ENCODE results near the gene GAGE13. TPM values are rescaled to one million over a fixed set of nuclear protein-coding genes. Genes with fewer than 3 reads are reported as not detected.

Gene GAGE13
- total RNA-seq, 1 donor from 2014 or later = not detected

Other genes with a start within 250 kb of the GAGE13 start
- gene GPKOW, start 207.8 kb upstream of the GAGE13 start, total RNA-seq = 15.6 and 16.9 TPM in 2 replicates
- gene MAGIX, start 168.8 kb upstream of the GAGE13 start, total RNA-seq = 0.96 and 1.2 TPM in 2 replicates
- 109 TPM in 2 replicates for gene PLP2, start 159.7 kb upstream of the GAGE13 start, total RNA-seq
- gene PRICKLE3, start 145.2 kb upstream of the GAGE13 start, total RNA-seq = 13.9 and 14.2 TPM in 2 replicates
- gene SYP, start 131.4 kb upstream of the GAGE13 start, total RNA-seq = 1.6 and 1.9 TPM in 2 replicates
- gene CACNA1F, start 98.2 kb upstream of the GAGE13 start, total RNA-seq = not detected in 2 replicates
- gene CCDC22, start 96.1 kb upstream of the GAGE13 start, total RNA-seq = 11.7 and 12.3 TPM in 2 replicates
- gene FOXP3, start 66.9 kb upstream of the GAGE13 start, total RNA-seq = 0.09 and 0.12 TPM in 2 replicates
- 5.6 and 6.6 TPM in 2 replicates for gene PPP1R3F, start 61.8 kb upstream of the GAGE13 start, total RNA-seq
- not detected in 2 replicates for gene GAGE10, start 27.9 kb upstream of the GAGE13 start, total RNA-seq
- not detected in 2 replicates for gene GAGE12J, start 9.5 kb upstream of the GAGE13 start, total RNA-seq
- gene GAGE12C, start 200.6 kb downstream of the GAGE13 start, total RNA-seq = not detected in 2 replicates
- not detected in 2 replicates for gene GAGE12D, start 210.2 kb downstream of the GAGE13 start, total RNA-seq
- gene GAGE12E, start 219.7 kb downstream of the GAGE13 start, total RNA-seq = not detected in 2 replicates
- gene GAGE12F, start 229.3 kb downstream of the GAGE13 start, total RNA-seq = not detected in 2 replicates
- gene GAGE12G, start 238.8 kb downstream of the GAGE13 start, total RNA-seq = not detected in 2 replicates
- not detected in 2 replicates for gene GAGE12H, start 248.4 kb downstream of the GAGE13 start, total RNA-seq